H1 (cell line): Measurements from ENCODE around the gene TSPAN9. TPM values are rescaled to one million over a fixed set of nuclear protein-coding genes. Genes with fewer than 3 reads are reported as not detected.

Experiments used
- CTCF ChIA-PET: fragments of 300-600 bp; sonication (Branson Sonifier 250); formaldehyde crosslinking; loops from one replicate; lab custom pipeline; 2021; ENCODE audit not compliant: partially characterized antibody; lab: Charles Lee
- POLR2A ChIA-PET: fragments of 300-600 bp; sonication (Branson Sonifier 250); formaldehyde crosslinking; loops from one replicate; lab custom pipeline; 2021; ENCODE audit warnings: inconsistent platforms; ENCODE audit not compliant: partially characterized antibody; lab: Charles Lee
- DNase-seq, 2 experiments: peaks; one replicate each; pipeline versions ENCODE4 v3.0.0 to v3.0.0-alpha.2; 2010 to 2022; ENCODE audit warnings: low spot score in 2 of 2, low read depth in 1 of 2, mixed read lengths in 1 of 2
- FAIRE-seq: peaks from 2 replicates; lab custom pipeline; 2011; peaks lifted over from hg19 to GRCh38; lab: Jason Lieb, UNC
- H2AFZ ChIP-seq: 2 replicates; pipeline ENCODE4 v1.8.1; 2012; ENCODE audit warnings: low read length, inconsistent platforms
- H2AK5ac ChIP-seq: 2 replicates; pipeline ENCODE4 v1.6.1; 2013; ENCODE audit warnings: low read depth, low read length
- H2BK120ac ChIP-seq: replicated peaks from 2 replicates; pipeline ENCODE3; 2013; ENCODE audit warnings: low read depth, low read length, inconsistent platforms
- H2BK12ac ChIP-seq: 2 replicates; pipeline ENCODE4 v1.6.1; 2013; ENCODE audit warnings: low read depth, low read length
- H2BK15ac ChIP-seq: 2 replicates; pipeline ENCODE4 v1.6.1; 2013; ENCODE audit warnings: low read length
- H2BK20ac ChIP-seq: 2 replicates; pipeline ENCODE4 v1.6.1; 2013; ENCODE audit warnings: low read length
- H2BK5ac ChIP-seq: 2 replicates; pipeline ENCODE4 v1.6.1; 2013; ENCODE audit warnings: low read depth, low read length
- H3K14ac ChIP-seq: 2 replicates; pipeline ENCODE4 v1.6.1; 2013; ENCODE audit warnings: inconsistent platforms; ENCODE audit not compliant: insufficient read length
- H3K18ac ChIP-seq: 2 replicates; pipeline ENCODE4 v1.6.1; 2013; ENCODE audit warnings: low read length; ENCODE audit errors: extremely low read depth
- H3K23ac ChIP-seq: 2 replicates; pipeline ENCODE4 v1.6.1; 2013; ENCODE audit warnings: inconsistent platforms; ENCODE audit not compliant: insufficient read length
- H3K23me2 ChIP-seq: 2 replicates; pipeline ENCODE4 v1.6.1; 2013; ENCODE audit warnings: low read depth, low read length
- H3K27ac ChIP-seq: 2 replicates; pipeline ENCODE4 v1.6.1; 2011; ENCODE audit warnings: low read depth, low read length, inconsistent platforms
- H3K27me3 ChIP-seq, 4 experiments: replicated peaks in 1 of 4; 1 replicate in 1 of 4; 2 replicates in 3 of 4; pipeline versions ENCODE4 v1.6.1 to v1.8.1; 2011 to 2013; ENCODE audit warnings: low read length in 3 of 4, mild to moderate bottlenecking in 3 of 4, inconsistent platforms in 2 of 4, mixed read lengths in 2 of 4, moderate library complexity in 1 of 4; ENCODE audit not compliant: control insufficient read depth in 3 of 4, insufficient read depth in 3 of 4; ENCODE audit errors: extremely low read depth in 1 of 4
- H3K36me3 ChIP-seq, 4 experiments: 2 replicates each; pipeline versions ENCODE4 v1.6.1 to v1.8.1; 2011 to 2013; ENCODE audit warnings: mild to moderate bottlenecking in 4 of 4, low read length in 3 of 4, moderate library complexity in 2 of 4, control low read depth in 1 of 4, inconsistent platforms in 1 of 4; ENCODE audit not compliant: insufficient read depth in 4 of 4, control insufficient read depth in 2 of 4
- H3K4ac ChIP-seq: replicated peaks from 2 replicates; pipeline ENCODE3; 2013; ENCODE audit warnings: low read length, low read depth, mixed read lengths, inconsistent platforms; ENCODE audit not compliant: insufficient read length
- H3K4me1 ChIP-seq, 4 experiments: replicated peaks in 1 of 4; 1 replicate in 1 of 4; 2 replicates in 3 of 4; pipeline versions ENCODE4 v1.6.1 to v1.8.1; 2011 to 2013; ENCODE audit warnings: low read length in 3 of 4, inconsistent platforms in 2 of 4, mixed read lengths in 1 of 4; ENCODE audit not compliant: insufficient read depth in 4 of 4, control insufficient read depth in 3 of 4
- H3K4me2 ChIP-seq, 2 experiments: 2 replicates each; pipeline versions ENCODE4 v1.6.1 to v1.8.1; 2011 to 2013; ENCODE audit warnings: low read depth in 2 of 2, low read length in 2 of 2, control low read depth in 1 of 2, inconsistent platforms in 1 of 2, mild to moderate bottlenecking in 1 of 2; ENCODE audit not compliant: insufficient read depth in 1 of 2
- H3K4me3 ChIP-seq, 4 experiments: fragments of 200-600, 300-600 bp in 1 of 4; sonication (generic), shearing (Covaris generic), sonication (Bioruptor Twin) in 1 of 4; 2 replicates each; pipeline versions ENCODE4 v1.5.1 to v1.8.1; 2011 to 2016; ENCODE audit warnings: low read length in 4 of 4, low read depth in 3 of 4, control low read depth in 2 of 4, inconsistent platforms in 2 of 4, mild to moderate bottlenecking in 2 of 4, mixed read lengths in 1 of 4, moderate library complexity in 1 of 4; ENCODE audit not compliant: insufficient read depth in 2 of 4; ENCODE audit errors: extremely low read depth in 1 of 4
- H3K56ac ChIP-seq: replicated peaks from 2 replicates; pipeline ENCODE3; 2013; ENCODE audit warnings: low read depth, mild to moderate bottlenecking, mixed read lengths, low read length, inconsistent platforms; ENCODE audit not compliant: insufficient read length
- H3K79me1 ChIP-seq: 2 replicates; pipeline ENCODE4 v1.6.1; 2013; ENCODE audit warnings: low read depth, low read length, control low read depth
- H3K79me2 ChIP-seq, 2 experiments: 2 replicates each; pipeline versions ENCODE4 v1.6.1 to v1.8.1; 2012 to 2013; ENCODE audit warnings: low read length in 2 of 2, mild to moderate bottlenecking in 2 of 2, inconsistent platforms in 1 of 2; ENCODE audit not compliant: insufficient read depth in 2 of 2, control insufficient read depth in 1 of 2
- H3K9ac ChIP-seq, 4 experiments: replicated peaks in 1 of 4; 1 replicate in 1 of 4; 2 replicates in 3 of 4; pipeline versions ENCODE4 v1.6.1 to v1.8.1; 2011 to 2013; ENCODE audit warnings: low read depth in 3 of 4, low read length in 3 of 4, control low read depth in 2 of 4, mild to moderate bottlenecking in 2 of 4, moderate library complexity in 2 of 4, inconsistent platforms in 1 of 4; ENCODE audit errors: extremely low read depth in 1 of 4
- H3K9me3 ChIP-seq, 2 experiments: 2 replicates each; pipeline versions ENCODE4 v1.6.1 to v1.8.1; 2012 to 2013; ENCODE audit warnings: mild to moderate bottlenecking in 2 of 2, moderate library complexity in 2 of 2, control low read depth in 1 of 2, inconsistent platforms in 1 of 2, low read depth in 1 of 2, low read length in 1 of 2, mixed read lengths in 1 of 2; ENCODE audit not compliant: insufficient read depth in 2 of 2
- H4K20me1 ChIP-seq, 2 experiments: replicated peaks in 1 of 2; 2 replicates each; pipeline versions ENCODE3 to v1.8.1; 2011 to 2013; ENCODE audit warnings: inconsistent platforms in 2 of 2, low read length in 2 of 2, mild to moderate bottlenecking in 1 of 2; ENCODE audit not compliant: insufficient read depth in 2 of 2, control insufficient read depth in 1 of 2
- H4K5ac ChIP-seq: 2 replicates; pipeline ENCODE4 v1.6.1; 2013; ENCODE audit warnings: low read length, low read depth, mixed read lengths, inconsistent platforms; ENCODE audit not compliant: insufficient read length
- H4K8ac ChIP-seq: 2 replicates; pipeline ENCODE4 v1.8.0; 2013; ENCODE audit warnings: mild to moderate bottlenecking, moderate library complexity, low read length, inconsistent platforms; ENCODE audit not compliant: insufficient read depth; ENCODE audit errors: extremely low read depth
- H4K91ac ChIP-seq: replicated peaks from 2 replicates; pipeline ENCODE3; 2013; ENCODE audit warnings: low read length, mixed read lengths, inconsistent platforms; ENCODE audit not compliant: insufficient read length
- EP300 ChIP-seq, 2 experiments: IDR thresholded peaks; 1 replicate in 1 of 2; 2 replicates in 1 of 2; pipeline ENCODE4 v1.6.1; 2011 to 2012; ENCODE audit warnings: low read depth in 2 of 2, low read length in 2 of 2, mild to moderate bottlenecking in 2 of 2, borderline replicate concordance in 1 of 2, inconsistent platforms in 1 of 2, moderate library complexity in 1 of 2
- POLR2AphosphoS5 ChIP-seq: IDR thresholded peaks from 2 replicates; pipeline ENCODE4 v1.6.1; 2011; ENCODE audit warnings: low read depth, low read length
- WGBS, 2 experiments: shearing (Covaris generic) in 1 of 2; methylation state at CpG; one replicate each; pipeline versions ENCODE4 v1.1.6 to v1.1.7; 2013 to 2015; ENCODE audit warnings: low lambda C conversion rate in 2 of 2, mixed read lengths in 2 of 2, inconsistent platforms in 1 of 2, low coverage in 1 of 2, missing lambda C conversion rate in 1 of 2; ENCODE audit not compliant: insufficient replicate concordance in 2 of 2, insufficient coverage in 1 of 2, insufficient read length in 1 of 2; ENCODE audit errors: extremely low coverage in 1 of 2, missing lambda C conversion rate in 1 of 2; 5-methylcytosine and 5-hydroxymethylcytosine counted together
- polyA plus RNA-seq, 7 experiments: library from polyadenylated mRNA; depleted of rRNA in 3 of 7; stranded (reverse) in 5 of 7; unstranded in 2 of 7; fragments of >200 nt in 5 of 7; fragments of 200-250 nt in 2 of 7; gene quantifications; 1 replicate in 5 of 7; 2 replicates in 1 of 7; 4 replicates in 1 of 7; pipeline versions ENCODE4 v1.2.1 to v1.2.3, GENCODE V29; 2011 to 2013; ENCODE audit warnings: missing spikeins in 2 of 7, mixed read lengths in 2 of 7
- total RNA-seq: library from RNA; stranded (reverse); fragmentation: NEBNext Ultra II Directional; extraction: Animal tissue kit (Norgen Biotek cat#: 25700); gene quantifications from 2 replicates; pipeline ENCODE4 v1.2.1, GENCODE V29; 2021

Gene TSPAN9
- total and polyA plus RNA-seq, 2 of the 8 experiments (the other 6 are each of a cell fraction or from before 2014, with no cell fraction given) = 11.5 to 29.1 TPM

- H3K4me1 ChIP-seq = peaks cover 0 to 5% (median 2%) of the 10 kb centered on the region in 4 experiments; a peak in 3 of 7 replicates
- WGBS, 2 experiments = 89% methylated on average over 9 of the region's 9 CpGs; no CpG with 5 or more reads in 1 of the 2 experiments
- no peaks in the 10 kb centered on the region for H3K36me3 ChIP-seq
- no peaks in the 10 kb centered on the region for H3K27me3 ChIP-seq
- H2AK5ac ChIP-seq = no peak overlapping the region
- no peaks in the 10 kb centered on the region for H3K9me3 ChIP-seq
- H3K23ac ChIP-seq = no peak overlapping the region
- DNase-seq (no peak), FAIRE-seq (no peak)
- H3K27ac ChIP-seq = no peak overlapping the region
- ChIA-PET POLR2A (no interaction called here), CTCF (interaction anchor here (0.6 to 1.6 kb wide), 5 partner anchors 18 to 132 kb away, joined by 3 to 6 read pairs (median 4); no protein-coding TSS in a partner anchor)
- H4K8ac ChIP-seq = no peak overlapping the region
- no peak overlapping the region for H2BK120ac ChIP-seq
- no peak overlapping the region for H3K4me2 ChIP-seq
- H3K9ac ChIP-seq = no peak overlapping the region
- H2AFZ ChIP-seq = no peak overlapping the region
- H3K79me1 ChIP-seq = no peaks in the 10 kb centered on the region
- H2BK20ac ChIP-seq = no peak overlapping the region
- H3K18ac ChIP-seq = no peak overlapping the region
- no peak overlapping the region for H4K91ac ChIP-seq
- no peak overlapping the region for H3K4me3 ChIP-seq
- H3K79me2 ChIP-seq = no peaks in the 10 kb centered on the region
- H2BK15ac ChIP-seq = no peak overlapping the region
- H3K23me2 ChIP-seq = no peaks in the 10 kb centered on the region
- H4K5ac ChIP-seq = no peak overlapping the region
- no peak overlapping the region for H3K14ac ChIP-seq
- H3K56ac ChIP-seq = no peak overlapping the region
- H3K4ac ChIP-seq = no peak overlapping the region
- no peak overlapping the region for H2BK5ac ChIP-seq
- no peak overlapping the region for H2BK12ac ChIP-seq
- H4K20me1 ChIP-seq = no peaks in the 10 kb centered on the region
- TF ChIP-seq POLR2AphosphoS5 (no peak), EP300 (IDR thresholded peaks at IDR 0.05; ENCODE audit: borderline replicate concordance in 1 of 2, low read depth in 2 of 2, low read length in 2 of 2) (no peak)
These were observed 28.0 kb upstream of the TSPAN9 start for GRCh38 chr12:3049176-3049575.
